IMR-90 (cell line): ENCODE data around the gene ZNF701.

Experiments
- BHLHE40 ChIP-seq: fragments of 150-350 bp; IDR thresholded peaks from 2 replicates; pipeline ENCODE4 v1.6.1; 2016; ENCODE audit warnings: mild to moderate bottlenecking, low read depth, low read length
- CEBPB ChIP-seq: IDR thresholded peaks from 2 replicates; pipeline ENCODE4 v1.6.1; 2012; ENCODE audit warnings: low read depth, low read length, improper control_type of control experiment
- CTCF ChIP-seq: conservative IDR thresholded peaks from 2 replicates; pipeline ENCODE4 v1.5.1; 2012; ENCODE audit warnings: mild to moderate bottlenecking, low read depth, low read length, improper control_type of control experiment
- MAFK ChIP-seq: IDR thresholded peaks from 2 replicates; pipeline ENCODE4 v1.6.1; 2012; ENCODE audit warnings: low read depth, low read length, improper control_type of control experiment
- MAZ ChIP-seq: IDR thresholded peaks from 2 replicates; pipeline ENCODE4 v1.6.1; 2012; ENCODE audit warnings: low read depth, mild to moderate bottlenecking, low read length, improper control_type of control experiment, moderate library complexity, borderline replicate concordance
- MXI1 ChIP-seq: IDR thresholded peaks from 2 replicates; pipeline ENCODE4 v1.6.1; 2012; ENCODE audit warnings: low read depth, mild to moderate bottlenecking, low read length, moderate library complexity, borderline replicate concordance
- NFE2L2 ChIP-seq: fragments of 150-350 bp; IDR thresholded peaks from 2 replicates; pipeline ENCODE4 v1.6.1; 2016; ENCODE audit warnings: low read depth, mild to moderate bottlenecking, low read length
- POLR2A ChIP-seq: IDR thresholded peaks from 2 replicates; pipeline ENCODE4 v1.6.1; 2012; ENCODE audit warnings: mild to moderate bottlenecking, low read depth, low read length
- RAD21 ChIP-seq: IDR thresholded peaks from 2 replicates; pipeline ENCODE4 v1.6.1; 2012; ENCODE audit warnings: low read length, improper control_type of control experiment
- RCOR1 ChIP-seq: IDR thresholded peaks from 2 replicates; pipeline ENCODE4 v1.6.1; 2012; ENCODE audit warnings: mild to moderate bottlenecking, low read length, improper control_type of control experiment; ENCODE audit not compliant: insufficient replicate concordance
- RFX5 ChIP-seq: IDR thresholded peaks from 2 replicates; pipeline ENCODE4 v1.8.0; 2012; ENCODE audit warnings: low read depth, mild to moderate bottlenecking, low read length, moderate library complexity
- USF2 ChIP-seq: fragments of 150-350 bp; IDR thresholded peaks from 2 replicates; pipeline ENCODE4 v1.6.1; 2017; ENCODE audit warnings: mild to moderate bottlenecking, antibody characterized with exemption, low read length, low read depth
- TF ChIP-seq, protein P1 (sequence below): fragments of 150-350 bp; IDR thresholded peaks from 2 replicates; pipeline ENCODE4 v1.6.1; 2016; ENCODE audit warnings: low read depth, mild to moderate bottlenecking, low read length, moderate library complexity, borderline replicate concordance

- TF ChIP-seq CTCF (no peak), MXI1 (no peak), POLR2A (no peak), MAZ (no peak), RAD21 (no peak), CEBPB (no peak), NFE2L2 (no peak), USF2 (no peak), RFX5 (no peak), MAFK (no peak), BHLHE40 (no peak), RCOR1 (no peak)
- TF ChIP-seq, protein P1, sequence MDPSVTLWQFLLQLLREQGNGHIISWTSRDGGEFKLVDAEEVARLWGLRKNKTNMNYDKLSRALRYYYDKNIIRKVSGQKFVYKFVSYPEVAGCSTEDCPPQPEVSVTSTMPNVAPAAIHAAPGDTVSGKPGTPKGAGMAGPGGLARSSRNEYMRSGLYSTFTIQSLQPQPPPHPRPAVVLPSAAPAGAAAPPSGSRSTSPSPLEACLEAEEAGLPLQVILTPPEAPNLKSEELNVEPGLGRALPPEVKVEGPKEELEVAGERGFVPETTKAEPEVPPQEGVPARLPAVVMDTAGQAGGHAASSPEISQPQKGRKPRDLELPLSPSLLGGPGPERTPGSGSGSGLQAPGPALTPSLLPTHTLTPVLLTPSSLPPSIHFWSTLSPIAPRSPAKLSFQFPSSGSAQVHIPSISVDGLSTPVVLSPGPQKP, result no peak
Measured at GRCh38 chr19:52621376-52621775, 51.3 kb downstream of the ZNF701 start.
